B cell (primary cell): ENCODE measurements around the gene UTS2B. TPM values are rescaled to one million over a fixed set of nuclear protein-coding genes. Genes with fewer than 3 reads are reported as not detected.

ENCODE experiments used
- ATAC-seq: fragments of 200-7000 bp; cut with Tn5 transposase; one replicate; pipeline ENCODE4 v1.10.0; 2021; ENCODE audit warnings: low read depth, mild to moderate bottlenecking, moderate number of reproducible peaks, moderate library complexity
- CTCF ChIA-PET: fragments of 350-600 bp; sonication (Branson Sonifier 250); formaldehyde crosslinking; loops from one replicate; lab custom pipeline; 2021; ENCODE audit warnings: antibody characterized with exemption, inconsistent platforms; lab: Charles Lee
- POLR2A ChIA-PET: fragments of 350-600 bp; sonication (Branson Sonifier 250); formaldehyde crosslinking; loops from one replicate; lab custom pipeline; 2021; ENCODE audit warnings: antibody characterized with exemption; lab: Charles Lee
- DNase-seq: peaks from one replicate; pipeline ENCODE4 v3.0.0; 2013
- H2AFZ ChIP-seq: 2 replicates; pipeline ENCODE4 v1.6.1; 2012; ENCODE audit warnings: mild to moderate bottlenecking, low read depth, low read length; ENCODE audit not compliant: insufficient read depth, poor library complexity, severe bottlenecking
- H3K27ac ChIP-seq, 2 donors: 1 replicate in 1 of 2; 2 replicates in 1 of 2; pipeline ENCODE4 v1.5.1; 2012 to 2013; ENCODE audit warnings: low read length in 2 of 2, mild to moderate bottlenecking in 2 of 2, moderate library complexity in 1 of 2
- H3K27me3 ChIP-seq, 4 experiments: fragments of 200-600 bp in 1 of 4; sonication (generic) in 1 of 4; replicated peaks in 1 of 4; 1 replicate in 2 of 4; 2 replicates in 2 of 4; pipeline versions ENCODE4 v1.6.1 to v1.7.0; 2013 to 2016; ENCODE audit warnings: low read length in 3 of 4, mild to moderate bottlenecking in 2 of 4, mixed read lengths in 1 of 4, moderate library complexity in 1 of 4; ENCODE audit not compliant: insufficient read depth in 4 of 4, control insufficient read depth in 3 of 4; ENCODE audit errors: control extremely low read depth in 1 of 4
- H3K36me3 ChIP-seq, 2 experiments: replicated peaks in 1 of 2; 1 replicate in 1 of 2; 2 replicates in 1 of 2; pipeline versions ENCODE4 v1.6.1 to v1.7.1; 2013; ENCODE audit warnings: low read length in 1 of 2; ENCODE audit not compliant: insufficient read depth in 2 of 2, control insufficient read depth in 1 of 2; ENCODE audit errors: control extremely low read depth in 1 of 2, extremely low read depth in 1 of 2
- H3K4me1 ChIP-seq, 2 donors: fragments of 200-600 bp in 1 of 2; sonication (generic) in 1 of 2; 1 replicate in 1 of 2; 2 replicates in 1 of 2; pipeline versions ENCODE4 v1.5.1 to v1.6.1; 2013 to 2017; ENCODE audit warnings: low read length in 2 of 2; ENCODE audit not compliant: control insufficient read depth in 2 of 2, insufficient read depth in 2 of 2
- H3K4me2 ChIP-seq: replicated peaks from 2 replicates; pipeline ENCODE3; 2012; ENCODE audit warnings: mild to moderate bottlenecking, low read depth, low read length; ENCODE audit not compliant: poor library complexity, severe bottlenecking
- H3K4me3 ChIP-seq, 5 experiments: fragments of 200-600 bp in 1 of 5; sonication (generic) in 1 of 5; 1 replicate in 3 of 5; 2 replicates in 2 of 5; pipeline versions ENCODE4 v1.5.1 to v1.7.0; 2011 to 2016; ENCODE audit warnings: low read length in 4 of 5, mild to moderate bottlenecking in 4 of 5, low read depth in 2 of 5, control low read depth in 1 of 5, moderate library complexity in 1 of 5; ENCODE audit not compliant: insufficient read depth in 1 of 5; ENCODE audit errors: control extremely low read depth in 1 of 5, extremely low read depth in 1 of 5
- H3K79me2 ChIP-seq: fragments of 200-600 bp; sonication (generic); one replicate; pipeline ENCODE4 v1.6.0; 2016; ENCODE audit warnings: low read length; ENCODE audit not compliant: control insufficient read depth, insufficient read depth
- H3K9ac ChIP-seq: fragments of 200-600 bp; sonication (generic); 2 replicates; pipeline ENCODE4 v1.6.1; 2017; ENCODE audit warnings: mild to moderate bottlenecking, low read length, moderate library complexity
- H3K9me3 ChIP-seq, 3 donors: one replicate each; pipeline versions ENCODE4 v1.6.1 to v1.7.1; 2013; ENCODE audit warnings: low read length in 2 of 3; ENCODE audit not compliant: control insufficient read depth in 2 of 3, insufficient read depth in 1 of 3; ENCODE audit errors: control extremely low read depth in 1 of 3
- H4K20me1 ChIP-seq: 2 replicates; pipeline ENCODE4 v1.6.0; 2012; ENCODE audit warnings: mild to moderate bottlenecking, low read length; ENCODE audit not compliant: insufficient read depth, control insufficient read depth, poor library complexity, severe bottlenecking
- H3K27ac Mint-ChIP-seq: one replicate; pipeline ENCODE4 v1.8.0; 2021; ENCODE audit warnings: mixed read lengths
- H3K27me3 Mint-ChIP-seq: one replicate; pipeline ENCODE4 v1.8.0; 2021; ENCODE audit warnings: mixed read lengths
- H3K4me1 Mint-ChIP-seq: one replicate; pipeline ENCODE4 v1.8.0; 2021; ENCODE audit warnings: mixed read lengths
- H3K4me3 Mint-ChIP-seq: one replicate; pipeline ENCODE4 v1.8.0; 2021; ENCODE audit warnings: mixed read lengths
- H3K9me3 Mint-ChIP-seq: one replicate; pipeline ENCODE4 v1.8.0; 2022; ENCODE audit warnings: mixed read lengths; ENCODE audit not compliant: insufficient read depth
- EZH2 ChIP-seq: IDR thresholded peaks from 2 replicates; pipeline ENCODE4 v1.6.1; 2012; ENCODE audit warnings: borderline replicate concordance, low read depth, mild to moderate bottlenecking, moderate library complexity, low read length; ENCODE audit not compliant: insufficient read depth, poor library complexity, severe bottlenecking
- WGBS: methylation state at CpG from one replicate; pipeline ENCODE4 v1.1.5; 2013; ENCODE audit warnings: missing lambda C conversion rate; ENCODE audit not compliant: insufficient coverage; 5-methylcytosine and 5-hydroxymethylcytosine counted together
- intact Hi-C: fragments of 100-400 bp; cut with micrococcal nuclease; formaldehyde crosslinking; loops from one replicate; pipeline ENCODE4 v1.10.0; 2022
- polyA plus RNA-seq: library from polyadenylated mRNA; depleted of rRNA; stranded (reverse); fragments of >200 nt; gene quantifications from 2 replicates; pipeline ENCODE4 v1.2.3, GENCODE V29; 2012
- total RNA-seq, 2 donors: library from RNA; stranded (reverse); fragments of 120-200 nt in 1 of 2; gene quantifications; 1 replicate in 1 of 2; 2 replicates in 1 of 2; pipeline versions ENCODE4 v1.2.3 to v1.2.4, GENCODE V29; 2013 to 2022
- TF ChIP-seq, protein P1 (sequence below): fragments of 200-600 bp; IDR thresholded peaks from one replicate; pipeline ENCODE4 v1.8.0; 2022; ENCODE audit warnings: antibody characterized with exemption, mild to moderate bottlenecking

The UTS2B gene
- total and polyA plus RNA-seq, 2 donors (not counting 1 experiment from before 2014, with no cell fraction given), result 1.8 to 2.0 TPM

GRCh38 chr3:191378142-191378812, 48.0 kb upstream of the UTS2B start:
- Mint-ChIP-seq H3K27me3 (no peaks in the 10 kb centered on the region), H3K9me3 (no peaks in the 10 kb centered on the region), H3K27ac (peak overlapping the region; percentile 16), H3K4me1 (peaks cover 28% of the 10 kb centered on the region), H3K4me3 (no peak overlapping the region)
- DNase-seq, result no peak
- POLR2A ChIA-PET, result no interaction called here
- peak overlapping the region; percentile 12 for H3K4me2 ChIP-seq
- no peaks in the 10 kb centered on the region for H3K9me3 ChIP-seq
- peak overlapping the region in 1 of 2 donors; percentile 55 for H3K27ac ChIP-seq
- ATAC-seq, result no peak
- H3K4me3 ChIP-seq, result no peak overlapping the region
- H3K27me3 ChIP-seq, result no peaks in the 10 kb centered on the region
- H3K9ac ChIP-seq, result no peak overlapping the region
- peaks cover 8 to 69% of the 10 kb centered on the region in 2 experiments for H3K36me3 ChIP-seq
- no peaks in the 10 kb centered on the region for H4K20me1 ChIP-seq
- peaks cover 23 to 31% of the 10 kb centered on the region in 2 donors for H3K4me1 ChIP-seq
- H2AFZ ChIP-seq, result no peak overlapping the region
- no peak for TF ChIP-seq EZH2
- TF ChIP-seq, protein P1, sequence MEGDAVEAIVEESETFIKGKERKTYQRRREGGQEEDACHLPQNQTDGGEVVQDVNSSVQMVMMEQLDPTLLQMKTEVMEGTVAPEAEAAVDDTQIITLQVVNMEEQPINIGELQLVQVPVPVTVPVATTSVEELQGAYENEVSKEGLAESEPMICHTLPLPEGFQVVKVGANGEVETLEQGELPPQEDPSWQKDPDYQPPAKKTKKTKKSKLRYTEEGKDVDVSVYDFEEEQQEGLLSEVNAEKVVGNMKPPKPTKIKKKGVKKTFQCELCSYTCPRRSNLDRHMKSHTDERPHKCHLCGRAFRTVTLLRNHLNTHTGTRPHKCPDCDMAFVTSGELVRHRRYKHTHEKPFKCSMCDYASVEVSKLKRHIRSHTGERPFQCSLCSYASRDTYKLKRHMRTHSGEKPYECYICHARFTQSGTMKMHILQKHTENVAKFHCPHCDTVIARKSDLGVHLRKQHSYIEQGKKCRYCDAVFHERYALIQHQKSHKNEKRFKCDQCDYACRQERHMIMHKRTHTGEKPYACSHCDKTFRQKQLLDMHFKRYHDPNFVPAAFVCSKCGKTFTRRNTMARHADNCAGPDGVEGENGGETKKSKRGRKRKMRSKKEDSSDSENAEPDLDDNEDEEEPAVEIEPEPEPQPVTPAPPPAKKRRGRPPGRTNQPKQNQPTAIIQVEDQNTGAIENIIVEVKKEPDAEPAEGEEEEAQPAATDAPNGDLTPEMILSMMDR, result no peak
- H3K79me2 ChIP-seq, result peaks cover 8% of the 10 kb centered on the region
- intact Hi-C loops, result no loop called here
- CTCF ChIA-PET, result no interaction called here

DNA sequence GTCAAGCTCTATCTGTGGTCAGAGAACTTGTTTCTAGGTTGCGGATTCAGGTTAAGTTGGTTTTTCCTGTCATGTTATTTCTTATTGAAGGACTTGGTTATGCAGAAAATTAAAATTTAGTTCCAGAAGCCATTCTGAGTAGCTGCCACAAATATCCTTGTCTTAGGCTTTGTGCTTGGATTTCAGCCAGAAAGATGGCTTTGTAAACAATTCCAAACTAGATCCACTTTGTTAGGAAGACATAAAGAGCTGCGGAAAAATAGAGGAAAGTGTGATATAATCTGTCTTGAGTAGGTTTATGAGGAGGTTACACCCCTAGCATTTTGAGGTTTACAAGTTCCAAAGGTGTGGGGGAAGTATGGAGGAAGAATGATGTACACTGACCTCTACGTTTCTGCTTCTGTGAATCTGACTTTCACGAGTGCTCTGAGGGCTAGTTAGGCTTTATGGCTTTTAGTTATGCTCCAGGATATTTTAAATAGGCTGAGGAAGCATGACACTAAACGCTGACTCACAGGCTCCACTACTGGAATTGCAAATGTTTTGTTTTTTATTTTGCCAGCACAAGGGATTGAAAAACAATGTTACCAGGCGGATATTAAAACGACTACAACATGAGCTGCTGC, 46.3 kb upstream of the UTS2B start:
- Histone ChIP-seq H2AFZ (no peak overlapping the region), H3K4me1 (peaks cover 17 to 28% of the 10 kb centered on the region in 2 donors), H4K20me1 (no peaks in the 10 kb centered on the region), H3K9ac (no peak overlapping the region), H3K9me3 (no peaks in the 10 kb centered on the region), H3K4me2 (no peak overlapping the region), H3K4me3 (no peak overlapping the region), H3K79me2 (peaks cover 17% of the 10 kb centered on the region), H3K27ac (no peak overlapping the region), H3K36me3 (peaks cover 4 to 60% of the 10 kb centered on the region in 2 experiments), H3K27me3 (no peaks in the 10 kb centered on the region)
- WGBS, result 84% methylated on average over 4 of the region's 7 CpGs
- ATAC-seq (no peak), DNase-seq (no peak)
- intact Hi-C loops, result no loop called here
- Mint-ChIP-seq H3K9me3 (peaks cover 4% of the 10 kb centered on the region), H3K4me3 (no peak overlapping the region), H3K4me1 (peaks cover 28% of the 10 kb centered on the region), H3K27me3 (no peaks in the 10 kb centered on the region), H3K27ac (no peak overlapping the region)
- no peak for TF ChIP-seq EZH2
- TF ChIP-seq, protein P1, result no peak
- POLR2A ChIA-PET, result interaction anchor here (0.6 kb wide), 1 partner anchor 82 kb away, joined by 3 read pairs; no protein-coding TSS in a partner anchor
- CTCF ChIA-PET, result interaction anchor here (0.6 to 1.9 kb wide), 3 partner anchors 13 to 40 kb away, joined by 3 to 4 read pairs (median 3); no protein-coding TSS in a partner anchor
